ENCODE results near the gene CTBP2.

- TF ChIP-seq CTCF (IDR thresholded peaks at IDR 0.05) (no peak), ZNF512 (CRISPR knock-in tag; IDR thresholded peaks at IDR 0.05; ENCODE audit: borderline replicate concordance) (no peak), NR2C2 (CRISPR knock-in tag; IDR thresholded peaks at IDR 0.05) (no peak), NFE2L1 (CRISPR knock-in tag; IDR thresholded peaks at IDR 0.05) (no peak), CBFB (CRISPR knock-in tag; IDR thresholded peaks at IDR 0.05; ENCODE audit: low read depth) (no peak), JUN (CRISPR knock-in tag; IDR thresholded peaks at IDR 0.05) (no peak), ATF2 (CRISPR knock-in tag; IDR thresholded peaks at IDR 0.05; ENCODE audit: borderline replicate concordance, low read depth) (no peak), IRF1 (CRISPR knock-in tag; IDR thresholded peaks at IDR 0.05) (no peak), ZNF121 (CRISPR knock-in tag; IDR thresholded peaks at IDR 0.05) (no peak)
Observed at GRCh38 chr10:125200396-125200795, 40.0 kb upstream of the CTBP2 start.

All from WTC11 (cell line).